ENCODE measurements around the gene REEP1.

REEP1 gene

GRCh38 chr2:86292571-86293515 is 44.6 kb downstream of the REEP1 start:
- Histone ChIP-seq H3K36me3 (ENCODE audit: insufficient read depth, low read length) (no peaks in the 10 kb centered on the region), H3K9me3 (ENCODE audit: control insufficient read depth, insufficient read depth, low read length) (no peaks in the 10 kb centered on the region), H3K4me1 (ENCODE audit: insufficient read depth, low read length) (no peaks in the 10 kb centered on the region), H3K9ac (ENCODE audit: low read depth, low read length) (no peak overlapping the region)

GRCh38 chr2:86291328-86291662 is 46.1 kb downstream of the REEP1 start:
- Histone ChIP-seq H3K36me3 (ENCODE audit: insufficient read depth, low read length) (no peaks in the 10 kb centered on the region), H3K9ac (ENCODE audit: low read depth, low read length) (no peak overlapping the region), H3K9me3 (ENCODE audit: control insufficient read depth, insufficient read depth, low read length) (no peaks in the 10 kb centered on the region), H3K4me1 (ENCODE audit: insufficient read depth, low read length) (no peaks in the 10 kb centered on the region)

- no peaks in the 10 kb centered on the region for H3K36me3 ChIP-seq (ENCODE audit: insufficient read depth, low read length)
- H3K9me3 ChIP-seq (ENCODE audit: control insufficient read depth, insufficient read depth, low read length), result no peaks in the 10 kb centered on the region
- no peak overlapping the region for H3K9ac ChIP-seq (ENCODE audit: low read depth, low read length)
- H3K4me1 ChIP-seq (ENCODE audit: insufficient read depth, low read length), result no peaks in the 10 kb centered on the region
Measured at GRCh38 chr2:86290596-86291327, 46.7 kb downstream of the REEP1 start.

GRCh38 chr2:86286516-86286915 is 50.9 kb downstream of the REEP1 start:
- Histone ChIP-seq H3K9ac (ENCODE audit: low read depth, low read length) (no peak overlapping the region), H3K36me3 (ENCODE audit: insufficient read depth, low read length) (no peaks in the 10 kb centered on the region), H3K4me1 (ENCODE audit: insufficient read depth, low read length) (no peaks in the 10 kb centered on the region), H3K9me3 (ENCODE audit: control insufficient read depth, insufficient read depth, low read length) (no peaks in the 10 kb centered on the region)

- Histone ChIP-seq H3K4me1 (ENCODE audit: insufficient read depth, low read length) (no peaks in the 10 kb centered on the region), H3K36me3 (ENCODE audit: insufficient read depth, low read length) (no peaks in the 10 kb centered on the region), H3K9me3 (ENCODE audit: control insufficient read depth, insufficient read depth, low read length) (no peaks in the 10 kb centered on the region), H3K9ac (ENCODE audit: low read depth, low read length) (no peak overlapping the region)
Measured at GRCh38 chr2:86285981-86286380, 51.4 kb downstream of the REEP1 start.

- no peaks in the 10 kb centered on the region for H3K36me3 ChIP-seq (ENCODE audit: insufficient read depth, low read length)
- H3K9ac ChIP-seq (ENCODE audit: low read depth, low read length), result no peak overlapping the region
- no peaks in the 10 kb centered on the region for H3K9me3 ChIP-seq (ENCODE audit: control insufficient read depth, insufficient read depth, low read length)
- no peaks in the 10 kb centered on the region for H3K4me1 ChIP-seq (ENCODE audit: insufficient read depth, low read length)
Measured at GRCh38 chr2:86285571-86285970, 51.9 kb downstream of the REEP1 start.

GRCh38 chr2:86284987-86285386 is 52.4 kb downstream of the REEP1 start:
- H3K4me1 ChIP-seq (ENCODE audit: insufficient read depth, low read length), result no peaks in the 10 kb centered on the region
- H3K9ac ChIP-seq (ENCODE audit: low read depth, low read length), result no peak overlapping the region
- H3K36me3 ChIP-seq (ENCODE audit: insufficient read depth, low read length), result no peaks in the 10 kb centered on the region
- no peaks in the 10 kb centered on the region for H3K9me3 ChIP-seq (ENCODE audit: control insufficient read depth, insufficient read depth, low read length)

- no peaks in the 10 kb centered on the region for H3K9me3 ChIP-seq (ENCODE audit: control insufficient read depth, insufficient read depth, low read length)
- no peaks in the 10 kb centered on the region for H3K36me3 ChIP-seq (ENCODE audit: insufficient read depth, low read length)
- no peak overlapping the region for H3K9ac ChIP-seq (ENCODE audit: low read depth, low read length)
- H3K4me1 ChIP-seq (ENCODE audit: insufficient read depth, low read length), result no peaks in the 10 kb centered on the region
Measured at GRCh38 chr2:86284401-86284841, 53.0 kb downstream of the REEP1 start.

- Histone ChIP-seq H3K36me3 (ENCODE audit: insufficient read depth, low read length) (no peaks in the 10 kb centered on the region), H3K9me3 (ENCODE audit: control insufficient read depth, insufficient read depth, low read length) (no peaks in the 10 kb centered on the region), H3K9ac (ENCODE audit: low read depth, low read length) (no peak overlapping the region), H3K4me1 (ENCODE audit: insufficient read depth, low read length) (no peaks in the 10 kb centered on the region)
Measured at GRCh38 chr2:86283411-86284030, 53.9 kb downstream of the REEP1 start.

- no peaks in the 10 kb centered on the region for H3K9me3 ChIP-seq (ENCODE audit: control insufficient read depth, insufficient read depth, low read length)
- no peak overlapping the region for H3K9ac ChIP-seq (ENCODE audit: low read depth, low read length)
- H3K4me1 ChIP-seq (ENCODE audit: insufficient read depth, low read length), result no peaks in the 10 kb centered on the region
- no peaks in the 10 kb centered on the region for H3K36me3 ChIP-seq (ENCODE audit: insufficient read depth, low read length)
Measured at GRCh38 chr2:86281066-86281700, 56.2 kb downstream of the REEP1 start.

GRCh38 chr2:86280191-86280667 is 57.2 kb downstream of the REEP1 start:
- no peaks in the 10 kb centered on the region for H3K36me3 ChIP-seq (ENCODE audit: insufficient read depth, low read length)
- H3K4me1 ChIP-seq (ENCODE audit: insufficient read depth, low read length), result no peaks in the 10 kb centered on the region
- H3K9me3 ChIP-seq (ENCODE audit: control insufficient read depth, insufficient read depth, low read length), result no peaks in the 10 kb centered on the region
- H3K9ac ChIP-seq (ENCODE audit: low read depth, low read length), result no peak overlapping the region

GRCh38 chr2:86275962-86276361 is 61.5 kb downstream of the REEP1 start:
- Histone ChIP-seq H3K9ac (ENCODE audit: low read depth, low read length) (no peak overlapping the region), H3K9me3 (ENCODE audit: control insufficient read depth, insufficient read depth, low read length) (no peaks in the 10 kb centered on the region), H3K36me3 (ENCODE audit: insufficient read depth, low read length) (no peaks in the 10 kb centered on the region), H3K4me1 (ENCODE audit: insufficient read depth, low read length) (no peaks in the 10 kb centered on the region)

GRCh38 chr2:86275384-86275799 is 62.0 kb downstream of the REEP1 start:
- Histone ChIP-seq H3K9ac (ENCODE audit: low read depth, low read length) (no peak overlapping the region), H3K4me1 (ENCODE audit: insufficient read depth, low read length) (no peaks in the 10 kb centered on the region), H3K36me3 (ENCODE audit: insufficient read depth, low read length) (no peaks in the 10 kb centered on the region), H3K9me3 (ENCODE audit: control insufficient read depth, insufficient read depth, low read length) (peaks cover 4% of the 10 kb centered on the region; the same call in 1 of the 2 replicates)

GRCh38 chr2:86274918-86275275 is 62.5 kb downstream of the REEP1 start:
- H3K4me1 ChIP-seq (ENCODE audit: insufficient read depth, low read length), result no peaks in the 10 kb centered on the region
- H3K9ac ChIP-seq (ENCODE audit: low read depth, low read length), result no peak overlapping the region
- H3K9me3 ChIP-seq (ENCODE audit: control insufficient read depth, insufficient read depth, low read length), result peaks cover 4% of the 10 kb centered on the region; the same call in 1 of the 2 replicates
- no peaks in the 10 kb centered on the region for H3K36me3 ChIP-seq (ENCODE audit: insufficient read depth, low read length)
